H1 (cell line): ENCODE results near the gene EID1. TPM values are rescaled to one million over a fixed set of nuclear protein-coding genes. Genes with fewer than 3 reads are reported as not detected.

ENCODE experiments used
- ASH2L ChIP-seq: fragments of 200-600, 300-600 bp; sonication (generic); IDR thresholded peaks from one replicate; pipeline ENCODE4 v1.7.1; 2017; ENCODE audit warnings: low read length
- ATF2 ChIP-seq: IDR thresholded peaks from 2 replicates; pipeline ENCODE4 v1.6.1; 2012; ENCODE audit warnings: low read length, inconsistent platforms
- CHD1 ChIP-seq: IDR thresholded peaks from 2 replicates; pipeline ENCODE4 v1.6.1; 2012; ENCODE audit warnings: low read depth, low read length, improper control_type of control experiment
- EP300 ChIP-seq, 2 experiments: IDR thresholded peaks; 1 replicate in 1 of 2; 2 replicates in 1 of 2; pipeline ENCODE4 v1.6.1; 2011 to 2012; ENCODE audit warnings: low read depth in 2 of 2, low read length in 2 of 2, mild to moderate bottlenecking in 2 of 2, borderline replicate concordance in 1 of 2, inconsistent platforms in 1 of 2, moderate library complexity in 1 of 2
- PHF8 ChIP-seq: fragments of 200-600 bp; sonication (generic); conservative IDR thresholded peaks from 2 replicates; pipeline ENCODE4 v1.7.1; 2012; ENCODE audit warnings: low read depth, mild to moderate bottlenecking, inconsistent platforms, low read length, moderate library complexity
- POLR2AphosphoS5 ChIP-seq: IDR thresholded peaks from 2 replicates; pipeline ENCODE4 v1.6.1; 2011; ENCODE audit warnings: low read depth, low read length
- POU5F1 ChIP-seq: IDR thresholded peaks from 2 replicates; pipeline ENCODE4 v1.6.1; 2011; ENCODE audit warnings: low read depth, mild to moderate bottlenecking, low read length, moderate library complexity
- SIN3A ChIP-seq, 2 experiments: IDR thresholded peaks in 1 of 2; conservative IDR thresholded peaks in 1 of 2; 2 replicates each; pipeline ENCODE4 v1.6.1; 2011 to 2012; ENCODE audit warnings: low read length in 2 of 2, improper control_type of control experiment in 1 of 2, low read depth in 1 of 2, mild to moderate bottlenecking in 1 of 2
- SIX5 ChIP-seq: IDR thresholded peaks from 2 replicates; pipeline ENCODE4 v1.6.1; 2011; ENCODE audit warnings: mild to moderate bottlenecking, low read depth, low read length
- SP4 ChIP-seq: IDR thresholded peaks from 2 replicates; pipeline ENCODE4 v1.6.1; 2012; ENCODE audit warnings: low read length, inconsistent platforms
- TAF1 ChIP-seq: IDR thresholded peaks from 2 replicates; pipeline ENCODE4 v1.6.1; 2011; ENCODE audit warnings: mild to moderate bottlenecking, low read depth, low read length
- TBP ChIP-seq: IDR thresholded peaks from 2 replicates; pipeline ENCODE4 v1.6.1; 2011; ENCODE audit warnings: low read depth, low read length, improper control_type of control experiment
- polyA plus RNA-seq, 7 experiments: library from polyadenylated mRNA; depleted of rRNA in 3 of 7; stranded (reverse) in 5 of 7; unstranded in 2 of 7; fragments of >200 nt in 5 of 7; fragments of 200-250 nt in 2 of 7; gene quantifications; 1 replicate in 5 of 7; 2 replicates in 1 of 7; 4 replicates in 1 of 7; pipeline versions ENCODE4 v1.2.1 to v1.2.3, GENCODE V29; 2011 to 2013; ENCODE audit warnings: missing spikeins in 2 of 7, mixed read lengths in 2 of 7
- total RNA-seq: library from RNA; stranded (reverse); fragmentation: NEBNext Ultra II Directional; extraction: Animal tissue kit (Norgen Biotek cat#: 25700); gene quantifications from 2 replicates; pipeline ENCODE4 v1.2.1, GENCODE V29; 2021
- TF ChIP-seq, protein P1 (sequence below): IDR thresholded peaks from 2 replicates; pipeline ENCODE4 v1.6.1; 2012; ENCODE audit warnings: inconsistent platforms

EID1 gene
- total and polyA plus RNA-seq, 2 of the 8 experiments (the other 6 are each of a cell fraction or from before 2014, with no cell fraction given), result 101 to 110 TPM

DNA sequence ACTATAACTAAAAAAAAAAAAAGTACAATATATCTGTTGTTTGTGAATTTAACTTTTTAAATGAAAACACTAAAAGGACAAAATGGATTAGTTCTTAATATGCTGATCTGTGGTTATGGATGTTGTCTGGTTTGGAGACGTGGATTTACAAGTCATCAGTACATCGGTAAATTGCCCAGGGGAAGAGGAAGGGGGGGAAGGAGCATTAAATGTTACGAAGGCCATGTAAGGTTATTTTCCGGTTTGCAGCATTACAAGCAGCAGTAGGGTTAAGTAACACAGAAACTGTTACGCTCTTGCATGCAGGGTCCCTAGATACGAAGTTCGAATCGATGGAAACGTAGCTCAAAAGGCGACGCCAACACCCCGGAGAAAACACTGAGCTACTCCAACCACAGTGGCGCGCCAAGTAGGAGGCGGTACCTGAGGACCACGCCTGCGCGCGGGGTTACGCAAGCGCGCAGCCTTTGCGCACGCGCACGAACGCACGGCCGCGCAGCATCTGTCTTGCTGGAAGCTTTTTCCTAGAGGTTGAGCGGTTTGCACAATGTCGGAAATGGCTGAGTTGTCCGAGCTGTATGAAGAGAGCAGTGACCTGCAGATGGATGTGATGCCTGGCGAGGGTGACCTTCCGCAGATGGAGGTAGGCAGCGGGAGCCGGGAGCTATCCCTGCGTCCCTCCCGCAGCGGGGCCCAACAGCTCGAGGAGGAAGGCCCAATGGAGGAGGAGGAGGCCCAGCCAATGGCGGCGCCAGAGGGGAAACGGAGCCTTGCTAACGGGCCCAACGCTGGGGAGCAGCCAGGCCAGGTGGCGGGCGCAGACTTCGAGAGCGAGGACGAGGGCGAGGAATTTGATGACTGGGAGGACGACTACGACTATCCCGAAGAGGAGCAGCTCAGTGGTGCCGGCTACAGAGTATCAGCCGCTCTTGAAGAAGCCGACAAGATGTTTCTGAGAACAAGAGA is at the start of gene EID1 (continued):
- peak in 1 of 2 experiments; percentile 66; a peak in 2 of 4 replicates for TF ChIP-seq SIN3A (conservative IDR thresholded peaks at IDR 0.05 in 1 of 2, IDR thresholded peaks at IDR 0.05 in 1 of 2; ENCODE audit: low read depth in 1 of 2, low read length in 2 of 2)
- TF ChIP-seq CHD1, result no peak
- TF ChIP-seq SP4, result peak; percentile 64; the same call in 1 of the 2 replicates
- no peak for TF ChIP-seq POU5F1
- TF ChIP-seq EP300 (IDR thresholded peaks at IDR 0.05; ENCODE audit: borderline replicate concordance in 1 of 2, low read depth in 2 of 2, low read length in 2 of 2), result no peak
- no peak for TF ChIP-seq SIX5
- TF ChIP-seq TBP, result peak; percentile 67
- peak; percentile 95 for TF ChIP-seq ASH2L
- no peak; the same call in 1 of the 2 replicates for TF ChIP-seq ATF2
- TF ChIP-seq, protein P1, sequence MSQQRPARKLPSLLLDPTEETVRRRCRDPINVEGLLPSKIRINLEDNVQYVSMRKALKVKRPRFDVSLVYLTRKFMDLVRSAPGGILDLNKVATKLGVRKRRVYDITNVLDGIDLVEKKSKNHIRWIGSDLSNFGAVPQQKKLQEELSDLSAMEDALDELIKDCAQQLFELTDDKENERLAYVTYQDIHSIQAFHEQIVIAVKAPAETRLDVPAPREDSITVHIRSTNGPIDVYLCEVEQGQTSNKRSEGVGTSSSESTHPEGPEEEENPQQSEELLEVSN, result peak; percentile 76
- peak; percentile 86 for TF ChIP-seq PHF8
- TF ChIP-seq TAF1, result peak; percentile 85
- TF ChIP-seq POLR2AphosphoS5, result peak; percentile 85
